HG03439 (cell line): ENCODE measurements around the gene DRC7.

Source experiments
- ATAC-seq: cut with Tn5 transposase; IDR thresholded peaks from one replicate; pipeline ENCODE4 v1.9.1; 2021; ENCODE audit warnings: mild to moderate bottlenecking, moderate library complexity; ENCODE audit not compliant: unreplicated experiment

The DRC7 gene, protein sequence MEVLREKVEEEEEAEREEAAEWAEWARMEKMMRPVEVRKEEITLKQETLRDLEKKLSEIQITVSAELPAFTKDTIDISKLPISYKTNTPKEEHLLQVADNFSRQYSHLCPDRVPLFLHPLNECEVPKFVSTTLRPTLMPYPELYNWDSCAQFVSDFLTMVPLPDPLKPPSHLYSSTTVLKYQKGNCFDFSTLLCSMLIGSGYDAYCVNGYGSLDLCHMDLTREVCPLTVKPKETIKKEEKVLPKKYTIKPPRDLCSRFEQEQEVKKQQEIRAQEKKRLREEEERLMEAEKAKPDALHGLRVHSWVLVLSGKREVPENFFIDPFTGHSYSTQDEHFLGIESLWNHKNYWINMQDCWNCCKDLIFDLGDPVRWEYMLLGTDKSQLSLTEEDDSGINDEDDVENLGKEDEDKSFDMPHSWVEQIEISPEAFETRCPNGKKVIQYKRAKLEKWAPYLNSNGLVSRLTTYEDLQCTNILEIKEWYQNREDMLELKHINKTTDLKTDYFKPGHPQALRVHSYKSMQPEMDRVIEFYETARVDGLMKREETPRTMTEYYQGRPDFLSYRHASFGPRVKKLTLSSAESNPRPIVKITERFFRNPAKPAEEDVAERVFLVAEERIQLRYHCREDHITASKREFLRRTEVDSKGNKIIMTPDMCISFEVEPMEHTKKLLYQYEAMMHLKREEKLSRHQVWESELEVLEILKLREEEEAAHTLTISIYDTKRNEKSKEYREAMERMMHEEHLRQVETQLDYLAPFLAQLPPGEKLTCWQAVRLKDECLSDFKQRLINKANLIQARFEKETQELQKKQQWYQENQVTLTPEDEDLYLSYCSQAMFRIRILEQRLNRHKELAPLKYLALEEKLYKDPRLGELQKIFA

DNA sequence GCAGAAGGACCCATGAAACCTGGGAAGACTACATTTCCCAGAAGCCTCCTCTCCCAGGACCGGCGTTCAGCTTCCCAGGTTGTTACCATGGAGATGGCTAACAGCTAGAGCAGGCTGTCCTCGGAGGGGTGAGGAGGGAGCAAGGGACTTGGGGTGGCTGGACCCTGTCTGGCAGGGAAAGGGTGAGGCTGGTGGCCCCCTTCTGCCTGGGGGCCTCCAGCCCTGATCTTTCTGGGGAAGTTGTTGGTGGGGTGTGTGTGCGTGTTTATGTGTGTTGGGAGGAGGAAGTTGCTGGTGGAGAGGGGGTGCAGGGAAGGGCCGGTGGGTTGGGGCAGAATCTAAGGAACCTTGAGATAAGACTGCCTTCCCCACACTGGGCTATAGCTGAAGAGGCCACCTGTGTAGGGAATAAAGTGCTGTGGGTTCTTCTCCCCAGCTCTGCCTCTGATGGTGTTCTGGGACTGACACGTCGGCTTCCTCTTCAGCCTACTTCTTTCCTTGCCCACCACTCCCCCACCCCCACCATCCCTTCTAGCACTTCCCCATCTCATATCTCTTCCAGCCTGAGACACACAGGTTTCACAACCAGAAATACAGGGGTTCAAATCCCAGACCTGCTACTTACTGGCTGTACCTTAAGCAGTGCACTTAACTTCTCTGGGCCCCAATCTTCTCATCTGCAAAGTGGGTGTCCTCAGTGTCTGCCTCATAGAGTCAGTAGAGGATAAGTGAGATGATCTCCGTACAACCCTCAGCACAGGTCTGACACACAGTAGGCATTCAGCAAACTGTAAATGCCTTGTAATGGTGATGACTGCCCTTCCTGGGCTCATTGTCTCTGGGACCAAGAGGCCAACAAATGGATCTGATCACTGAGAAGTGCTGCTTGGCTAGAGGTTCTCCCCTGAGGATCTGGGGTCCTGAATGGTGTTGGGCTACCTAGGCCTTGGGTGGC, at the start of gene DRC7:
DRC7 (plus strand) TSS at position 82 of the 955 bp plus-strand sequence. CDS start 3,144 bp downstream, outside the sequence.
- no peak for ATAC-seq

DNA sequence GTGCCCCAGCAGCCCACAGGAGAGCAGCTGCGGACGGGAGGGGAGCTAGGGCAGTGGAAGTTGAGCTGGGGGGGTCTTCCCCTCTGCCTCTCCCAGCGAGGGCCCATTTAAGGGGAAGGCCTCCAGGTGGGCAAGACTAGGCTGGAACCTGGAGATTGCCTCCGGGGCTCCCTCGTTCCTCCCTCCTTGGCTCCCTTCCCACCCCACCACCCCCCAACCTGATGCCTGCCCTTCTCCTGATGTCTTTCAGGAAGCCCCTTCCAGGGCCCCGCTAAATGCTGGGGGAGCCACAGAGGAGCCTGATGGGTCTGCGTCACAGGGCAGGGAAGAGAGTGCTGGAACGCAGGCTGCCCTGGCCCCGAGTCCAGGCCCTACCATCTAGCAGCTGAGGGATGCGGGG, 49.4 kb upstream of the DRC7 start:
- no peak for ATAC-seq

DNA sequence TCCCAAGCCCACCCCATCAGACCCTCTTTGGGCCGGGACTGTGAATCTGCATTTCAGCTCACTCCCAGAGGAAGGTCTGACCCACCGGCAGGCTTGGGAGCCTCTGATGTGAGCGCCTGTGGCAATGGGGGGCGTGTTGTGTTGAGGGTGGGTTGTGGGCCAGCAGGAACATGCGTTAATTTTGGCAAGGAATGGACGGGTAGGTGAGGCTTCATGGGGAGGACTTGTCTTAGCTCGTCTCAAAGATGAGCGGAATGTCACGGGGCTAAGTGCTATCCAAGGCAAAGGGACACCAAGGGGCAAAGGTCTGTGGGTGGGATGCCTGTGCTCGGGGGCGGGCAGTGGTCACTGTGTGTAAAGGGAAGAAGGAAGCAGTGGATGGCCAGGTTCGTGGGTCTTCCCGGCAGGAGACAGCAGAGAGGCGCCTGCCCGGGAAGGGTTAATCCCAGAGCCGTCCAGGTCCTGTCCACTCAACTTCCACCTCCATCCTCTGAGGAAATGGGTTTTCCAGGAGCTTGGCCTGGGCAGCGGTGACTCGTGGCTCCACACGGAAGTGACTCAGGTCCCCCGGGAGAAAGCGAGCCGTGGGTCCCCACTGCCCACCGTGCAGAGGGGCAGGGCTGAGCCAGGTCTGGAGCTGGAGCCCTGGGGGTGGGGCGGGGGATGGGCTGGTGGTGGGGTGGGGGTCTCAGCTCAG, 48.8 kb upstream of the DRC7 start:
- ATAC-seq = no peak

DNA sequence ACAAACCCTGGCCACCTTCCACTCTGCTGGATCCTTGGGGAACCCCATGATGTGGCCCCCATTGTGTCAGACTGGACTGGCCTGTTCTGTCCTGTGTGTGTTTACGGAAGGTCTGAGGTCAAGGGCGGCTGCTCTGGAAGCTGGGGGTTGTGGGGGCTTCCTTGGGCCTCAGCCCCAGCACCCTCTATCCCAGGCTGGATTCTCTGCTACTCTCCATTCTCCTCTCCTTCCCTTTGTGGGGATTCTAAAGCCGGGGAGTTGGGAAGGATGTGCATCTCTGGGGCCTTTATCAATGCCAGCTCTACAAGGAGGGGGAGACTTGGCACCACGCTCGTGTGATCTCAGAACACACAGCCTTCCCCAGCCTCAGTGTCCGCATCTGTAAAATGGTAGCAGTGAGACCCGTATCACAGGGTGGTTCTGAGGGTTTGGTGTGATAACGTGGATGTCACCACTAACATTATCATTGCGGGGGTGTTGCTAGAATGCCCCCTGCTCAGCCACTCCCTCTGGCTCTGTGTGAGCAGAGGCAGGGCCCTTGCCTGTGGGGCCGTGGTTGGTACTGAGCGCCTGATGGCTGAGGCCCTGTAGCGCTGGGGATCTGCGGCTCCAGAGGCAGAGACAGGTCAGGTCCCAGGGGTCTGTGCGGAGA, 48.1 kb upstream of the DRC7 start:
- no peak for ATAC-seq

DNA sequence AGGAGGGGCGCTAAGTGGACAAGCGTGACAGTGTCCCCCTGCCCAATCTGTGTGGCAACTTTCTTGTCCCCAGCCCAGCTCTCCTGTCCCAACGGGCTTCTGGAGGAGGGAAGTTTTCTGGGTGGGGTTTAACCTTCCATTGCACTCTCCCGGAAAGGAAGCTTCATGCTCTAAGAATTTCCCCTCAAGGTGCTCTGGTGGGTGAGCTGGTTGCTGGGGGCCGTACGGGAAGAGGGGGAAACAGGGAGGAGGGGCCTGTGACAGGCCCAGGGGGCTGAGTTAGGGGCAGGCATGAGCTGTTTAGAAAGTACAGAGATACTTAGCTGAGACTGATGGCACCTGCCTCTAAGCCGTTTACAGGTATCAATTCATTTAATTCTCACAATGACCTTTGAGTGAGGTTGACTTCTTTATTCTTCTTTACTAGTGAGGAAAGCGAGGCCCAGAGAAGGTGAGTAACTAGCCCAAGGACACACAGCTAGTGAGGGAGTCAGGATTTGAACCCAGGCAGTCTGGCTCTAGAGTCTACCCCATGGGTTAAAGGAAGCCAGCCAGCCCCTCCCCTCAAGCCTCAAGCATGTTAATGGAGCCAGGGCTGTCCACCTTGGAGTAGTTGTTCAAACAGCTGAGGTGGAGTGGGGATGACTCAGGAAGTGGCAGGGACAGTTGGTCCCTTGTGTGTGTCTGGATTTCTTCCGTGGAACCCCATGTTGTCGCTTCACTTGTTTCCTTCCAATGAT, 47.3 kb upstream of the DRC7 start:
- no peak for ATAC-seq

DNA sequence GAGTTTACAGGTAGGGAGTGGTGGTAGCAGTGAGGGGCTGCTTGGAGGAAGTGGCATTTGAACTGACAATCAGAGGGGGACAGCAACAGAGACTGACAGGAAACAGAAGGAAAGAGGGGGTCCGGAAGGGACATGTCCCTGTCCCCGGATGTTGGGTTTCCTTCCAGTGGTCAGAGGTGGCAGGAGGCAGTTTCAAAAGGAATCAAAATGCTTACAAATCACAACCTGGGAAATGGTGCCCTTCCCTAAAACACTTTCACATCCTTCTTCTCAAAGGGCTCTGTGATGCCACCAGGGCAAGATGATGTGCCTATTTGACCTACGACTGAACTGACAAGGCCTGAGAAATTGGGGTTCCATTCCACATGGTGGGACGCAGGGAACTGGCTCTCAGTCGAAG, 46.5 kb upstream of the DRC7 start:
- no peak for ATAC-seq

DNA sequence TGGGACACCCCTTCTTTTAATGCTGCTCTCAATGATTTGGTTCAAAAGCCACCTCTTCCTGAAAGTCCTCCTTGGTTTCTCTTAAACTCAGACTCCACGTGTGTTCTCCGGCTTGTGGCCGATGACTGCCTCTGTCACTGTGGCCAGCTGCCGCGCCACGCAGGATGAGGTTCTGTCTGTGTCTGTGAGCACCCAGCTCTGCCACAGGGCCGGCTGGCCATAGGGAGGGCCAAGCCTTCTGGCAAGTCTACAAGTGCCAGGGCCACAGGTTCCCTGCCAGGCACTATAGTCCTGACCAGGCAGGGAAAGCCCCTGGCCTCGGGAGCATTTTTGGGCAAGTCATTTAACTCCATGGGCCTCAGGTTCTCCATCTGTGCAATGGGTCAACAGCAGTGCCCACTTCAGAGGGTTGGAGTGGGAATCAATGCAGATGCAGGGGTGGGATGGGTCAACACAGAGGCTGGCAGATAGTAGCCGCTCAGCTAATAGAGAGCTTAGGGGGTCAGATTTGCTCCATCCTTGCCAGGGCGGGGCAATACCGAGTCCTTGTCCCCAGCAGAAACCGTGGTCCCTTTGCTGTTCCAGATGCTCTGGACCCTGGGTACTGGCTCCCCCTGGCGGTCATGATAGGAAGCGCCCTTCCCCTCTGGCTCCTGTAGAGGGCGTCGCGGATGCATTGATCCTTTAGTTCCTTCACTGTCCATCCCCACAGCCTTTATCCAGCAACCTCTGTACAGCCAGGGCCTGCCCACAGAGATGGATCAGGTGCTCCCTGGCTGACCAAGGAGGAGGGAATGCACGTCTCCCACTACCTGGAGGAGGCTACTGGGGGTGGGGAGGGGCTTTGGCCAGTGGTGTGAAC, 45.8 kb upstream of the DRC7 start:
- ATAC-seq = peak; percentile 69

DNA sequence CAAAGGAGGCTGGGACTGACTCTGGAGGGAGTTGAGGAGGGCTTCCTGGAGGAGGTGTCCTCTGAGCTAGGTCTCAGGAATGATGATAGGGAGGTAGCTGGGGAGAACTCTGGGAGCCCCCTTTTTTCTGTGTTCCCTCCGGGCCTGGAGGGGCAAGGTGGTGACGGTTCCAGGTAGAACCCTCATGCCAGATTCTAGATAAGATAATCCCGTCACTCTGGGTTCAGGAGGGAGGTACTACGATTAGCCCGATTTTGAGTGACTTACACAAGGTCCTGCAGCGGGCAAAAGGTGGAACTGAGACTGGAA, 45.2 kb upstream of the DRC7 start:
- no peak for ATAC-seq

DNA sequence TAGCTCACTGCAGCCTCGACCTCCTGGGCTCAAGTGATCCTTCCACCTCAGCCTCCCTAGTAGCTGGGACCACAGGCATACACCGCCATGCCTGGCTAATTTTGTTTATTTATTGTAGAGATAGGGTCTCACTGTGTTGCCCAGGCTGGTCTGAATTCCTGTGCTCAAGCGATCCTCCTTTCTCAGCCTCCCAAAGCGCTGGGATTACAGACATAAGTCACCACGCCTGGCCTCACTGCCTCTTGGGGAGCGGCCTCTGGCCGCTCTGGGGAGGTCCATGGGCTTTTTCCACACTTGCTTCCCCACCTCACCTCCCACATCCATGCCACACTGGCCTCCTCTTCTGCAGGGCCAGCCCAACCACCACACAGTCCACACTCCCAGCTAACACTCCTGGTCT, 44.8 kb upstream of the DRC7 start:
- ATAC-seq = no peak

DNA sequence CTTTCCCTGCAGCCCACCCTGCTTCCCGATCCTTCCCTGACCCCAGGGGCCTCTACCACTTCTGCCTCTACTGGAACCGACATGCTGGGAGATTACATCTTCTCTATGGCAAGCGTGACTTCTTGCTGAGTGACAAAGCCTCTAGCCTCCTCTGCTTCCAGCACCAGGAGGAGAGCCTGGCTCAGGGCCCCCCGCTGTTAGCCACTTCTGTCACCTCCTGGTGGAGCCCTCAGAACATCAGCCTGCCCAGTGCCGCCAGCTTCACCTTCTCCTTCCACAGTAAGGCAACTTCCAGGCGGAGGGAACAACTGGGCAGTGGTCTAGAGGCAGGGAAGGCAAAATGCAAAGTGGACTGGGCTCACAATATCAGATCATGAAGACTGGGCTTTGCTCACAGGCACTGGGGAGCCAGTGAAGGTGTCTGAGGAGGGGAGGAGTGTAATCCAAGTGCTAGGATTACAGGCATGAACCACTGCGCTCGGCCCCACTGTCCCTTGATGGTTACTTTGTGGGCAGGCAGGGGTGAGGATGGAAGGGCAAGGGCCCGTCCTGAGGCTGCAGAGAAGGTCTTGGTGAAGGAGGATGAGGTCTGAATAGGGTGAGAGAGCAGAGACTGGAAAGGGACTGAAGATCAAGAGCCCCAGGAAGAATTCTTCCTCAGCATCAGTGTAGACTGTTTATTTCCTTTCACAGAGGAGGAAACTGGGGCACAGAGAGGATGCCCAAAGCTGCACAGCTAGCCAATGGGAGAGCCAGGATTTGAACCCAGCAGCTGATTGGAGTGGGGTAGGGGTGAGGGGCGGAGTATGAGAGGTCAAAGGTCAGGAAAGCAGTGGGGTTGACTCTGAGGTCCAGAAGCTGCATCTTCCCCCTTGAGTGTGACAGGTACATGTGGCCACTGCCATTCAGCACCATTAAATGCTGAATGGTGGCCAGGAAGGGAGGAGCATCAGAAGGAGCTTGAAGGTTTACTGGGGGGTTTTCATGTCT, 43.0 kb upstream of the DRC7 start:
- no peak for ATAC-seq

DNA sequence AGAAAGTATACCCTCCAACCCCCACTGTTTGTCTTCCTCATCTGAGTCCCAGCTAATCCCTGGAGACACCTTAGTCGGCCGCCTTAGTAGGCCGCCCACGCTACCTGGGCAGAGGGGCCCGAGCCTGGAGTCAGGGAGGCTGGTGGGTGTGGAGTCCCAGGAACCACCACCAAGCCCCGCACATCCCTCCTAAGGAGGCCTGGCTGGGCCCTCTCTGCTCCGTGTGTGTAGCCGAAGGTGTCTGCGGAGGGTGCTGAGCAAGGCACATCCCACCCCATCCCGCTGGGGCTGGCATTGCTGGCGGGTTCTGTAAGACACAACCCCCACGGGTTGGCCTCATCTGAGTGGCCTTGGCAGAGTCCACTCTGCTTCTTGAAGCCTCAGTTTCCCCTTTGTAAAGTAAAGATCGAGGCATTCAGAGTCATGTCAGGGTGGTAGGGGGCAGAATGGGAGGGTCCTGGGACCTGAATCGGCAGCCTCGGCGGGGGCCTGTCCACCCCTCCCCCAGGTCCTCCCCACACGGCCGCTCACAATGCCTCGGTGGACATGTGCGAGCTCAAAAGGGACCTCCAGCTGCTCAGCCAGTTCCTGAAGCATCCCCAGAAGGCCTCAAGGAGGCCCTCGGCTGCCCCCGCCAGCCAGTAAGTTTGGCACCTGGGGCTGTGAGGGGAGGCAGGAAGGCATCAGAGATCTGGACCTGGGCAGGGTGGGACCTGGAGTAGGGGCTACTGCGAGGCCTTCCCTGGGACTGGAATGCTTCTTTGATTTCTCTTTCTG, 41.7 kb upstream of the DRC7 start:
- ATAC-seq = no peak

DNA sequence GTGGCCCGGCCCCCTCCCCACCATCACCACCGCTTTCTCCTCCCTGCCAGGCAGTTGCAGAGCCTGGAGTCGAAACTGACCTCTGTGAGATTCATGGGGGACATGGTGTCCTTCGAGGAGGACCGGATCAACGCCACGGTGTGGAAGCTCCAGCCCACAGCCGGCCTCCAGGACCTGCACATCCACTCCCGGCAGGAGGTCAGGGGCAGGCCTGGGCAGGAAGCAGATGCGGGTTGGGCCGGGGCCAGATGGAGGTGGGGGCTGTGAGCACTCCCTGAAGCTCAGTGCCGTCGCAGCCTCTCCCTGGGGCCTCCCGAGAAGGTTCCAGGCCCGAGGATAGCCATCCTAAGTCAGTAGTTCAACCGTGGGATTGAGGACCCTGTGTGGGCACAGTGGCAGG, 40.7 kb upstream of the DRC7 start:
- ATAC-seq = no peak

DNA sequence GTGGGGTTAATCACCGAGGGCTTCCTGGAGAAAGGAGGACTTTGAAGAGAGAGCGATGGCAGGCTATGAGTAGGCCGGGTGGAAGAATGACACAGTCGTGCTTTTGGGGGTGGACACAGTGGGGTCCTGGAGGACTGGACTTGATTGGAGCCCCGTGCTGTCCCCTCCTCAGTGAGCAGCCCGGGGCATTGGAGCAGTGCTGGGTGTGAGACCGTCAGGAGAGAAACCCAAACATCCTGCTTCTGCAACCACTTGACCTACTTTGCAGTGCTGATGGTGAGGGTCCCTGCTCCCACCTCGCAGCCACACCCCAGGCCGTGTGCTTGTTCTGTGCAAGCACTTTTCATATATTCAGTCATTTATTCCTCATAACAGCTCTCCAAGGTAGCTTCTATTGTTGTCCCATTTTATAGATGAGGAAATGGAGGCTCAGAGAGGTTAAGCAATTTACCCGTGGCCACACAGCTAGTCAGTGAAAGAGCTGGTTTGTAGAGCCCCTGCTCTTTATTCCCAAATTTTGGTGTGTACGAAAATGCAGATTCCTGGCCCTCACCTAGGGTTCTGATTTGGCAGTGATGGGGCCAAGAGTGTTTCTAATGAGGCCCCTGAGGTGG, 38.2 kb upstream of the DRC7 start:
- ATAC-seq = no peak

DNA sequence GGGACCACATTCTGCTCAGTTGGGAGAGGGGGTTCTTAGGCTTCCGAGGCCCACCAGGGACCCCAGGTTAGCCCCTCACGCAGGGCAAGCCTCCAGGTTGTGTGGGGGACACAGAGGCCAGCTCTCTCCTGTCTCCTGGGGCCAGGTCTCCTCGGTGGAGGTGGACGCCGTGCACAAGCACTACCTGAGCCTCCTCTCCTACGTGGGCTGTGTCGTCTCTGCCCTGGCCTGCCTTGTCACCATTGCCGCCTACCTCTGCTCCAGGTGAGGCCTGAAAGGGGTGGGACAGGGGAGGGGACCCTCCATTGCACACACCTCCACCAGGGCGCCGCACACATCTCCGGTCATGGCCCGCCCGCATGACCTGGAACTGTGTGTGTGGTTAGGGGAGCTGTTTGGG, 37.4 kb upstream of the DRC7 start:
- no peak for ATAC-seq

DNA sequence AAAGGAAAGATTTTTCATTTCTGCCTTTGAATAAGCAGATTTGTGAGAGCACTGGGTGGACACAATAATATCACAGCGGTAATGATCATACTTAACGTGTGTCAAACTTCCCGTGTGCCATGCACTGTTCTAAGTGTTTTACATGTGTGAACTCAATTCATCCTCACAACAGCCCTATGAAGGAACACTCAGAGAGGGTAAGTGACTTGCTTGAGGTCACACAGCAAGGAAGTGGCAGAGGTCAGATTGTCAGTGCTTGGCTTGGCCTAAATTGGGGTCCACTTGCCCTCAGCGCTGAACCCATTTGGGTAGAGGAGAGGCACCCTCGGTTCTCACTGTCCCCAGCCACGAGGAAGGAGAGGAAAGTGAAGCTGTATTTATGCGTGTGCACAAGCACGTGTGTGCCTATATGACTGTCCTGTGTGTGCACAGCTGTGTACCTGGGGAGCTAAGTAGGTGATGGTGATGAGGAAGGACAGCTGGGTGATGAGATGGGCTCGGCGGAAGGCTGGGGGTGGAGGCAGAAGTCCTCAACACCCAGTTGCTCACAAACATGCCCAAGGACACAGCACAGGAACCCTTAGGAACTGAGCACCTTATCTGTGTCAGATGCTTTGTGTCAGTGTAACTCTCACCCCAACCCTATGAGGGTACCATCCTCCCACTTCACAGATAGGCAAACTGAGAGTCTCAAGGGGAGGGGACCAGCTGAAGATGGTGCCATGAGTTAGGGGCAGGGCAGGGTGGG, 36.3 kb upstream of the DRC7 start:
- ATAC-seq = no peak
